NCI-H2227 (cell line): ENCODE data around the gene EHBP1.

ENCODE experiments used
- DNase-seq: peaks from one replicate; lab custom pipeline; 2025; ENCODE audit not compliant: unreplicated experiment; lab: John Stamatoyannopoulos, UW

EHBP1 gene

GRCh38 chr2:63047321-63048279 is 342.1 kb downstream of the EHBP1 start:
- peak; percentile 45 for DNase-seq

- peak; percentile 32 for DNase-seq
Observed at GRCh38 chr2:63048367-63049171, 343.1 kb downstream of the EHBP1 start.

GRCh38 chr2:63049211-63049969 is 343.9 kb downstream of the EHBP1 start:
- DNase-seq = peak; percentile 19

- DNase-seq = no peak
Observed at GRCh38 chr2:63049970-63050333, 344.4 kb downstream of the EHBP1 start.

GRCh38 chr2:63050334-63051041 is 345.0 kb downstream of the EHBP1 start, which contains the start of gene OTX1:
TSS of gene OTX1 (plus strand) at chr2:63050830. CDS start at chr2:63052991, 2,161 bp downstream.
- DNase-seq = peak; percentile 85

GRCh38 chr2:63051042-63051794 is 345.7 kb downstream of the EHBP1 start:
- DNase-seq = peak; percentile 6

- DNase-seq = no peak
Observed at GRCh38 chr2:63051795-63052333, 346.4 kb downstream of the EHBP1 start.

GRCh38 chr2:63052411-63053080 is 347.0 kb downstream of the EHBP1 start:
- DNase-seq = no peak

- DNase-seq = no peak
Observed at GRCh38 chr2:63053081-63053888, 347.8 kb downstream of the EHBP1 start.

- DNase-seq = no peak
Observed at GRCh38 chr2:63053889-63054602, 348.5 kb downstream of the EHBP1 start.

GRCh38 chr2:63054841-63055225 is 349.3 kb downstream of the EHBP1 start:
- no peak for DNase-seq

GRCh38 chr2:63055226-63056106 is 350.0 kb downstream of the EHBP1 start:
- DNase-seq = no peak

GRCh38 chr2:63056107-63057050 is 350.9 kb downstream of the EHBP1 start:
- no peak for DNase-seq

GRCh38 chr2:63057249-63058143 is 352.0 kb downstream of the EHBP1 start:
- no peak for DNase-seq
